ENCODE results near the gene STRAP. TPM values are rescaled to one million over a fixed set of nuclear protein-coding genes. Genes with fewer than 3 reads are reported as not detected.

STRAP gene
- total and polyA plus RNA-seq, 10 of the 15 experiments (the other 5 are each of a cell fraction or from before 2014, with no cell fraction given): 64.3 to 281 (median 119) TPM

DNA sequence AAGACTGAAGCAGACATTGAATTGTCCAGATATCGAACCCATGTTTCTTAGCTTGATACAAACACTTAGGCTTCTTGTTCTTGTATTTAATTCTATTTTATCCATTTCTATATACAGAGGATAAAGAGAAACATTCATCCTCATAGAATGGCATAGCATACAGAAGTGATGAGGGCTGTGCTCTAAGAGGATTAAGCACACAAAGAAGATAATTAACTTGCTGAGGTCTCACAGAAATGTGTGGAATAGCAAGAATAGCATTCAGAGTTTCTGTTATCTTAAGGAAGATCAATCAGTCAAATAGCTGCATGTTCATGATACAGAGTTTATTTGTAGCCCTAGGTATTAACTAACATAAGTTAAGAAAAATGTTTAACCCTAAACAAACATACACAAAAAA is 27.3 kb upstream of the STRAP start:
- Histone ChIP-seq H3K4me3 (no peak overlapping the region), H3K36me3 (ENCODE audit: control insufficient read depth in 2 of 2, insufficient read depth in 2 of 2, low read length in 1 of 2) (no peaks in the 10 kb centered on the region), H3K27ac (ENCODE audit: control insufficient read depth, insufficient read depth) (no peak overlapping the region), H3K9me3 (replicated peaks; ENCODE audit: control insufficient read depth, insufficient read depth, low read length) (no peaks in the 10 kb centered on the region), H3K4me1 (ENCODE audit: control insufficient read depth, insufficient read depth, low read length) (no peaks in the 10 kb centered on the region), H3K9ac (ENCODE audit: control insufficient read depth, insufficient read depth, low read length) (no peak overlapping the region), H4K20me1 (ENCODE audit: control insufficient read depth, insufficient read depth) (no peaks in the 10 kb centered on the region), H3K4me2 (ENCODE audit: control insufficient read depth, insufficient read depth) (no peak overlapping the region), H3K79me2 (ENCODE audit: control insufficient read depth, insufficient read depth, low read length) (no peaks in the 10 kb centered on the region), H3K27me3 (replicated peaks in 1 of 2; ENCODE audit: control insufficient read depth in 2 of 2, insufficient read depth in 2 of 2, low read length in 1 of 2) (no peaks in the 10 kb centered on the region), H2AFZ (ENCODE audit: control insufficient read depth, low read depth, low read length) (no peak overlapping the region)
- in situ Hi-C loops (cut with MboI): loop anchor here (5.0 to 10.0 kb wide), 3 partner anchors 258 to 580 kb away; no protein-coding TSS in a partner anchor
- intact Hi-C loops (cut with micrococcal nuclease; ENCODE audit: unreplicated experiment): loop anchor here (5.0 kb wide), 2 partner anchors 68 to 578 kb away; partner anchors contain the start of gene EPS8
- ATAC-seq (no peak), DNase-seq (ENCODE audit: low read depth, low spot score) (no peak), FAIRE-seq (no peak)
- no peak for TF ChIP-seq RCOR1 (conservative IDR thresholded peaks at IDR 0.05; ENCODE audit: low read depth, low read length)
- ChIA-PET CTCF (interaction anchor here (0.6 to 19.2 kb wide), 24 partner anchors 8 to 578 kb away, joined by 3 to 478 read pairs (median 7); no protein-coding TSS in a partner anchor), POLR2A (no interaction called here), RAD21 (ENCODE audit: unreplicated experiment) (interaction anchor here (0.5 to 5.1 kb wide), 25 partner anchors 8 to 994 kb away, joined by 3 to 215 read pairs (median 4); partner anchors contain the start of gene EPS8), SMC1A (ENCODE audit: uncharacterized antibody, unreplicated experiment) (interaction anchor here (0.6 to 17.7 kb wide), 30 partner anchors 8 to 573 kb away, joined by 3 to 466 read pairs (median 5); partner anchors contain the start of gene EPS8)
- 45% methylated on average over 1 of the region's 1 CpG for WGBS (ENCODE audit: insufficient coverage, insufficient replicate concordance, low lambda C conversion rate, missing lambda C conversion rate)
- no TSS peak for BruUV-seq (replicated peaks)

DNA sequence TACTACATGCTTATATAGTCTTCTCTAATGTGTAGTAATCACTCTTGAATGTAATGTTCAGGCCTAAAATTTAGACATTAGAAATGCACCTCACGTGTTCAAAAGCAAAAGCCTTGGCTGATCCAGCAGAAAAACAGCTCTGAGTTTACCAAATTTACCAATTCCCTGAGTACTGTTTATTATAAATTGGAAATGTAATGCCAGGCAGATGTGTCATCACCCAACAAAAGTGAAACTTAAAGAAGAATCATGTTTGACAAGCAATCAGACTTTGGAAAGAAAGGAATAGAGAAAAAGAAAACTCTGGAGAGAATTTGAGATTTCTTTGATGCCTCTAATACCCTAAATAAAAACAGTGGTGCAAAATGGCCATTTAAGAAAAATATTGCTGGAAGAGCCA is 26.5 kb upstream of the STRAP start:
- Histone ChIP-seq H3K36me3 (ENCODE audit: control insufficient read depth in 2 of 2, insufficient read depth in 2 of 2, low read length in 1 of 2) (no peaks in the 10 kb centered on the region), H3K4me1 (ENCODE audit: control insufficient read depth, insufficient read depth, low read length) (no peaks in the 10 kb centered on the region), H3K9me3 (replicated peaks; ENCODE audit: control insufficient read depth, insufficient read depth, low read length) (no peaks in the 10 kb centered on the region), H3K27ac (ENCODE audit: control insufficient read depth, insufficient read depth) (no peak overlapping the region), H3K27me3 (replicated peaks in 1 of 2; ENCODE audit: control insufficient read depth in 2 of 2, insufficient read depth in 2 of 2, low read length in 1 of 2) (no peaks in the 10 kb centered on the region), H4K20me1 (ENCODE audit: control insufficient read depth, insufficient read depth) (no peaks in the 10 kb centered on the region), H3K9ac (ENCODE audit: control insufficient read depth, insufficient read depth, low read length) (no peak overlapping the region), H3K4me3 (no peak overlapping the region), H2AFZ (ENCODE audit: control insufficient read depth, low read depth, low read length) (no peak overlapping the region), H3K4me2 (ENCODE audit: control insufficient read depth, insufficient read depth) (no peak overlapping the region), H3K79me2 (ENCODE audit: control insufficient read depth, insufficient read depth, low read length) (no peaks in the 10 kb centered on the region)
- ChIA-PET POLR2A (no interaction called here), SMC1A (ENCODE audit: uncharacterized antibody, unreplicated experiment) (interaction anchor here (0.6 to 17.7 kb wide), 34 partner anchors 8 to 574 kb away, joined by 3 to 466 read pairs (median 5); partner anchors contain the start of genes DERA and EPS8), RAD21 (ENCODE audit: unreplicated experiment) (interaction anchor here (0.5 to 5.1 kb wide), 28 partner anchors 9 to 993 kb away, joined by 3 to 215 read pairs (median 4); partner anchors contain the start of gene EPS8), CTCF (interaction anchor here (0.5 to 19.2 kb wide), 27 partner anchors 9 to 1933 kb away, joined by 3 to 478 read pairs (median 7); partner anchors contain the start of gene DERA)
- ATAC-seq (no peak), DNase-seq (ENCODE audit: low read depth, low spot score) (no peak), FAIRE-seq (no peak)
- 0% methylated on average over 1 of the region's 1 CpG for WGBS (ENCODE audit: insufficient coverage, insufficient replicate concordance, low lambda C conversion rate, missing lambda C conversion rate)
- BruUV-seq (replicated peaks): no TSS peak
- in situ Hi-C loops (cut with MboI): loop anchor here (10.0 kb wide), 1 partner anchor 581 kb away; no protein-coding TSS in a partner anchor
- intact Hi-C loops (cut with micrococcal nuclease; ENCODE audit: unreplicated experiment): loop anchor here (1.0 to 5.0 kb wide), 5 partner anchors 68 to 578 kb away; partner anchors contain the start of gene EPS8
- TF ChIP-seq POU2F2 (IDR thresholded peaks at IDR 0.05; ENCODE audit: borderline replicate concordance, low read depth, low read length) (no peak), HDGF (IDR thresholded peaks at IDR 0.05) (no peak), MEF2A (IDR thresholded peaks at IDR 0.05; ENCODE audit: insufficient read depth, low read depth, low read length) (no peak), EED (IDR thresholded peaks at IDR 0.05; ENCODE audit: low read depth) (no peak)
- TF ChIP-seq, protein P1, sequence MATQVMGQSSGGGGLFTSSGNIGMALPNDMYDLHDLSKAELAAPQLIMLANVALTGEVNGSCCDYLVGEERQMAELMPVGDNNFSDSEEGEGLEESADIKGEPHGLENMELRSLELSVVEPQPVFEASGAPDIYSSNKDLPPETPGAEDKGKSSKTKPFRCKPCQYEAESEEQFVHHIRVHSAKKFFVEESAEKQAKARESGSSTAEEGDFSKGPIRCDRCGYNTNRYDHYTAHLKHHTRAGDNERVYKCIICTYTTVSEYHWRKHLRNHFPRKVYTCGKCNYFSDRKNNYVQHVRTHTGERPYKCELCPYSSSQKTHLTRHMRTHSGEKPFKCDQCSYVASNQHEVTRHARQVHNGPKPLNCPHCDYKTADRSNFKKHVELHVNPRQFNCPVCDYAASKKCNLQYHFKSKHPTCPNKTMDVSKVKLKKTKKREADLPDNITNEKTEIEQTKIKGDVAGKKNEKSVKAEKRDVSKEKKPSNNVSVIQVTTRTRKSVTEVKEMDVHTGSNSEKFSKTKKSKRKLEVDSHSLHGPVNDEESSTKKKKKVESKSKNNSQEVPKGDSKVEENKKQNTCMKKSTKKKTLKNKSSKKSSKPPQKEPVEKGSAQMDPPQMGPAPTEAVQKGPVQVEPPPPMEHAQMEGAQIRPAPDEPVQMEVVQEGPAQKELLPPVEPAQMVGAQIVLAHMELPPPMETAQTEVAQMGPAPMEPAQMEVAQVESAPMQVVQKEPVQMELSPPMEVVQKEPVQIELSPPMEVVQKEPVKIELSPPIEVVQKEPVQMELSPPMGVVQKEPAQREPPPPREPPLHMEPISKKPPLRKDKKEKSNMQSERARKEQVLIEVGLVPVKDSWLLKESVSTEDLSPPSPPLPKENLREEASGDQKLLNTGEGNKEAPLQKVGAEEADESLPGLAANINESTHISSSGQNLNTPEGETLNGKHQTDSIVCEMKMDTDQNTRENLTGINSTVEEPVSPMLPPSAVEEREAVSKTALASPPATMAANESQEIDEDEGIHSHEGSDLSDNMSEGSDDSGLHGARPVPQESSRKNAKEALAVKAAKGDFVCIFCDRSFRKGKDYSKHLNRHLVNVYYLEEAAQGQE (IDR thresholded peaks at IDR 0.05; ENCODE audit: low read depth, low read length): no peak
- TF ChIP-seq, protein P2, sequence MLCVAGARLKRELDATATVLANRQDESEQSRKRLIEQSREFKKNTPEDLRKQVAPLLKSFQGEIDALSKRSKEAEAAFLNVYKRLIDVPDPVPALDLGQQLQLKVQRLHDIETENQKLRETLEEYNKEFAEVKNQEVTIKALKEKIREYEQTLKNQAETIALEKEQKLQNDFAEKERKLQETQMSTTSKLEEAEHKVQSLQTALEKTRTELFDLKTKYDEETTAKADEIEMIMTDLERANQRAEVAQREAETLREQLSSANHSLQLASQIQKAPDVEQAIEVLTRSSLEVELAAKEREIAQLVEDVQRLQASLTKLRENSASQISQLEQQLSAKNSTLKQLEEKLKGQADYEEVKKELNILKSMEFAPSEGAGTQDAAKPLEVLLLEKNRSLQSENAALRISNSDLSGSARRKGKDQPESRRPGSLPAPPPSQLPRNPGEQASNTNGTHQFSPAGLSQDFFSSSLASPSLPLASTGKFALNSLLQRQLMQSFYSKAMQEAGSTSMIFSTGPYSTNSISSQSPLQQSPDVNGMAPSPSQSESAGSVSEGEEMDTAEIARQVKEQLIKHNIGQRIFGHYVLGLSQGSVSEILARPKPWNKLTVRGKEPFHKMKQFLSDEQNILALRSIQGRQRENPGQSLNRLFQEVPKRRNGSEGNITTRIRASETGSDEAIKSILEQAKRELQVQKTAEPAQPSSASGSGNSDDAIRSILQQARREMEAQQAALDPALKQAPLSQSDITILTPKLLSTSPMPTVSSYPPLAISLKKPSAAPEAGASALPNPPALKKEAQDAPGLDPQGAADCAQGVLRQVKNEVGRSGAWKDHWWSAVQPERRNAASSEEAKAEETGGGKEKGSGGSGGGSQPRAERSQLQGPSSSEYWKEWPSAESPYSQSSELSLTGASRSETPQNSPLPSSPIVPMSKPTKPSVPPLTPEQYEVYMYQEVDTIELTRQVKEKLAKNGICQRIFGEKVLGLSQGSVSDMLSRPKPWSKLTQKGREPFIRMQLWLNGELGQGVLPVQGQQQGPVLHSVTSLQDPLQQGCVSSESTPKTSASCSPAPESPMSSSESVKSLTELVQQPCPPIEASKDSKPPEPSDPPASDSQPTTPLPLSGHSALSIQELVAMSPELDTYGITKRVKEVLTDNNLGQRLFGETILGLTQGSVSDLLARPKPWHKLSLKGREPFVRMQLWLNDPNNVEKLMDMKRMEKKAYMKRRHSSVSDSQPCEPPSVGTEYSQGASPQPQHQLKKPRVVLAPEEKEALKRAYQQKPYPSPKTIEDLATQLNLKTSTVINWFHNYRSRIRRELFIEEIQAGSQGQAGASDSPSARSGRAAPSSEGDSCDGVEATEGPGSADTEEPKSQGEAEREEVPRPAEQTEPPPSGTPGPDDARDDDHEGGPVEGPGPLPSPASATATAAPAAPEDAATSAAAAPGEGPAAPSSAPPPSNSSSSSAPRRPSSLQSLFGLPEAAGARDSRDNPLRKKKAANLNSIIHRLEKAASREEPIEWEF (IDR thresholded peaks at IDR 0.05; ENCODE audit: insufficient replicate concordance, low read depth, low read length): no peak

Measured in GM12878 (cell line).